HepG2 (cell line): ENCODE data around the gene SMIM36. TPM values are rescaled to one million over a fixed set of nuclear protein-coding genes. Genes with fewer than 3 reads are reported as not detected.

Experiments
- ATAC-seq: fragments of 200-7000 bp; cut with Tn5 transposase; 3 replicates; pipeline ENCODE4 v1.9.1; 2020; ENCODE audit warnings: mild to moderate bottlenecking, moderate library complexity
- BruUV-seq: library from RNA; stranded (reverse); fragments of 400-500 nt; replicated peaks from 2 replicates; lab custom pipeline; 2021; lab: Mats Ljungman, UMichigan
- CTCF ChIA-PET: fragments of 300-600 bp; formaldehyde crosslinking; extraction: SDS; loops from one replicate; lab custom pipeline; 2021; ENCODE audit warnings: low total read pairs, inconsistent platforms, low intra/inter-chr PET ratio; lab: Yijun Ruan, JAX
- POLR2A ChIA-PET: fragments of 350-600 bp; sonication (Branson Sonifier 250); formaldehyde crosslinking; loops from one replicate; lab custom pipeline; 2020; ENCODE audit warnings: antibody characterized with exemption, inconsistent platforms; lab: Yijun Ruan, JAX
- DNase-seq: peaks from one replicate; pipeline ENCODE4 v3.0.0-alpha.2; 2015; ENCODE audit warnings: low spot score
- FAIRE-seq: peaks from 3 replicates; lab custom pipeline; 2011; peaks lifted over from hg19 to GRCh38; lab: Jason Lieb, UNC
- H2AFZ ChIP-seq: one replicate; pipeline ENCODE4 v1.6.1; 2011; ENCODE audit warnings: low read length, inconsistent platforms
- H3K27ac ChIP-seq: fragments of 300-600 bp; 3 replicates; pipeline ENCODE4 v1.8.0; 2011; ENCODE audit warnings: mixed run types, mild to moderate bottlenecking, mixed read lengths, low read length, inconsistent platforms; ENCODE audit not compliant: insufficient read depth; ENCODE audit errors: extremely low read length
- H3K27me3 ChIP-seq, 2 experiments: fragments of 200-600 bp in 1 of 2; 2 replicates in 1 of 2; 3 replicates in 1 of 2; pipeline versions ENCODE4 v1.6.0 to v1.8.0; 2011; ENCODE audit warnings: low read length in 2 of 2, mild to moderate bottlenecking in 2 of 2, moderate library complexity in 2 of 2, inconsistent platforms in 1 of 2; ENCODE audit not compliant: insufficient read depth in 2 of 2, control insufficient read depth in 1 of 2
- H3K36me3 ChIP-seq, 2 experiments: fragments of 200-600 bp in 1 of 2; replicated peaks in 1 of 2; 2 replicates in 1 of 2; 3 replicates in 1 of 2; pipeline versions ENCODE4 v1.5.1 to v1.8.0; 2011; ENCODE audit warnings: low read length in 2 of 2, inconsistent platforms in 1 of 2; ENCODE audit not compliant: insufficient read depth in 2 of 2, control insufficient read depth in 1 of 2
- H3K4me1 ChIP-seq: 2 replicates; pipeline ENCODE4 v1.5.1; 2012; ENCODE audit warnings: low read length, inconsistent platforms; ENCODE audit not compliant: insufficient read depth
- H3K4me2 ChIP-seq: 2 replicates; pipeline ENCODE4 v1.6.0; 2011; ENCODE audit warnings: low read depth, low read length, inconsistent platforms
- H3K4me3 ChIP-seq, 3 experiments: fragments of 200-600 bp in 1 of 3; sonication (generic), shearing (Covaris generic) in 1 of 3; replicated peaks in 1 of 3; 2 replicates each; pipeline ENCODE4 v1.5.1; 2011 to 2016; ENCODE audit warnings: low read length in 3 of 3, inconsistent platforms in 2 of 3, low read depth in 2 of 3, mild to moderate bottlenecking in 2 of 3, control low read depth in 1 of 3, mixed read lengths in 1 of 3; ENCODE audit not compliant: insufficient read depth in 1 of 3
- H3K79me2 ChIP-seq: one replicate; pipeline ENCODE4 v1.6.1; 2011; ENCODE audit warnings: low read length, inconsistent platforms; ENCODE audit not compliant: insufficient read depth
- H3K9ac ChIP-seq: 2 replicates; pipeline ENCODE4 v1.6.0; 2011; ENCODE audit warnings: mild to moderate bottlenecking, low read depth, low read length, inconsistent platforms; ENCODE audit not compliant: insufficient read depth
- H3K9me3 ChIP-seq: 2 replicates; pipeline ENCODE4 v1.5.1; 2012; ENCODE audit warnings: mild to moderate bottlenecking, low read length
- H4K20me1 ChIP-seq: 2 replicates; pipeline ENCODE4 v1.6.0; 2011; ENCODE audit warnings: inconsistent platforms, mild to moderate bottlenecking, low read length, moderate library complexity; ENCODE audit not compliant: insufficient read depth
- GATAD2A ChIP-seq: IDR thresholded peaks from 2 replicates; pipeline ENCODE4 v1.6.1; 2016
- MAFK ChIP-seq, 2 experiments: IDR thresholded peaks in 1 of 2; conservative IDR thresholded peaks in 1 of 2; 2 replicates each; pipeline ENCODE4 v1.6.1; 2011; ENCODE audit warnings: improper control_type of control experiment in 2 of 2, low read length in 2 of 2
- PRDM4 ChIP-seq: sonication (generic); formaldehyde crosslinking; IDR thresholded peaks from 2 replicates; pipeline ENCODE4 v1.9.0; 2021; ENCODE audit warnings: missing genetic modification reagents, borderline replicate concordance
- ZBTB14 ChIP-seq: sonication (generic); formaldehyde crosslinking; IDR thresholded peaks from 2 replicates; pipeline ENCODE4 v1.4.0; 2020; ENCODE audit warnings: missing genetic modification reagents
- ZFYVE20 ChIP-seq: sonication (generic); formaldehyde crosslinking; IDR thresholded peaks from 2 replicates; pipeline ENCODE4 v1.8.0; 2023; ENCODE audit warnings: low read depth, mild to moderate bottlenecking, moderate library complexity, missing genetic modification reagents, borderline replicate concordance
- ZNF256 ChIP-seq: sonication (generic); formaldehyde crosslinking; conservative IDR thresholded peaks from 2 replicates; pipeline ENCODE4 v1.4.0; 2020; ENCODE audit warnings: missing genetic modification reagents
- ZNF460 ChIP-seq: sonication (generic); formaldehyde crosslinking; IDR thresholded peaks from 2 replicates; pipeline ENCODE4 v1.5.1; 2020; ENCODE audit warnings: missing genetic modification reagents, mild to moderate bottlenecking, borderline replicate concordance
- WGBS: methylation state at CpG from one replicate; pipeline ENCODE4 v1.1.6; 2017; ENCODE audit warnings: low lambda C conversion rate; 5-methylcytosine and 5-hydroxymethylcytosine counted together
- in situ Hi-C: cut with HindIII; loops from 2 replicates; pipeline ENCODE4 v1.10.0; 2017; ENCODE audit warnings: low pct_unique_long_range_greater_than_20kb; ENCODE audit not compliant: extremely low pct_ligation_motif_present
- intact Hi-C: fragments of 100-400 bp; cut with micrococcal nuclease; formaldehyde crosslinking; loops from one replicate; pipeline ENCODE4 v1.10.0; 2022; ENCODE audit not compliant: unreplicated experiment
- polyA plus RNA-seq, 8 experiments: library from polyadenylated mRNA; depleted of rRNA in 3 of 8; stranded (reverse) in 7 of 8; unstranded in 1 of 8; fragments of >200 nt; fragmentation: Illumina TruSeq in 4 of 8; extraction: Trizol in 4 of 8; gene quantifications; 2 replicates each; pipeline versions ENCODE4 v1.2.1 to v1.2.3, GENCODE V29; 2011 to 2016; ENCODE audit warnings: low read depth in 4 of 8, missing spikeins in 1 of 8, mixed read lengths in 1 of 8; ENCODE audit not compliant: insufficient read depth in 1 of 8
- total RNA-seq, 5 experiments: library from RNA; depleted of rRNA; stranded (reverse); fragments of >200 nt; fragmentation: Illumina TruSeq; extraction: Trizol; gene quantifications; 2 replicates each; pipeline ENCODE4 v1.2.3, GENCODE V29; 2016; ENCODE audit warnings: low read depth in 1 of 5
- TF ChIP-seq, protein P1 (sequence below): sonication (generic); formaldehyde crosslinking; conservative IDR thresholded peaks from 2 replicates; pipeline ENCODE4 v1.4.0; 2020; ENCODE audit warnings: missing genetic modification reagents
- TF ChIP-seq, protein P2 (sequence below): sonication (generic); formaldehyde crosslinking; IDR thresholded peaks from 2 replicates; pipeline ENCODE4 v1.5.1; 2020; ENCODE audit warnings: mild to moderate bottlenecking, missing genetic modification reagents, borderline replicate concordance

SMIM36 gene
- total and polyA plus RNA-seq, 2 of the 13 experiments (the other 11 are each of a cell fraction or from before 2014, with no cell fraction given): not detected

GRCh38 chr17:55484575-55484974 is 26.7 kb downstream of the SMIM36 start (continued):
- TF ChIP-seq PRDM4 (no peak), GATAD2A (CRISPR knock-in tag) (no peak)
- TF ChIP-seq, protein P1, sequence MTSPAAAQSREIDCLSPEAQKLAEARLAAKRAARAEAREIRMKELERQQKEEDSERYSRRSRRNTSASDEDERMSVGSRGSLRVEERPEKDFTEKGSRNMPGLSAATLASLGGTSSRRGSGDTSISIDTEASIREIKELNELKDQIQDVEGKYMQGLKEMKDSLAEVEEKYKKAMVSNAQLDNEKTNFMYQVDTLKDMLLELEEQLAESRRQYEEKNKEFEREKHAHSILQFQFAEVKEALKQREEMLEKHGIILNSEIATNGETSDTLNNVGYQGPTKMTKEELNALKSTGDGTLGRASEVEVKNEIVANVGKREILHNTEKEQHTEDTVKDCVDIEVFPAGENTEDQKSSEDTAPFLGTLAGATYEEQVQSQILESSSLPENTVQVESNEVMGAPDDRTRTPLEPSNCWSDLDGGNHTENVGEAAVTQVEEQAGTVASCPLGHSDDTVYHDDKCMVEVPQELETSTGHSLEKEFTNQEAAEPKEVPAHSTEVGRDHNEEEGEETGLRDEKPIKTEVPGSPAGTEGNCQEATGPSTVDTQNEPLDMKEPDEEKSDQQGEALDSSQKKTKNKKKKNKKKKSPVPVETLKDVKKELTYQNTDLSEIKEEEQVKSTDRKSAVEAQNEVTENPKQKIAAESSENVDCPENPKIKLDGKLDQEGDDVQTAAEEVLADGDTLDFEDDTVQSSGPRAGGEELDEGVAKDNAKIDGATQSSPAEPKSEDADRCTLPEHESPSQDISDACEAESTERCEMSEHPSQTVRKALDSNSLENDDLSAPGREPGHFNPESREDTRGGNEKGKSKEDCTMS (CRISPR knock-in tag): no peak

GRCh38 chr17:55482591-55483389 is 28.5 kb downstream of the SMIM36 start:
- H3K79me2 ChIP-seq: no peaks in the 10 kb centered on the region
- intact Hi-C loops (no loop called here), in situ Hi-C loops (no loop called here)
- FAIRE-seq (no peak), ATAC-seq (no peak), DNase-seq (no peak)
- peaks cover 12% of the 10 kb centered on the region for H3K4me1 ChIP-seq
- ChIA-PET CTCF (no interaction called here), POLR2A (no interaction called here)
- no peak overlapping the region for H2AFZ ChIP-seq
- no peaks in the 10 kb centered on the region for H3K9me3 ChIP-seq
- H3K36me3 ChIP-seq: no peaks in the 10 kb centered on the region
- H4K20me1 ChIP-seq: no peaks in the 10 kb centered on the region
- WGBS: 49% methylated on average over 3 of the region's 3 CpGs
- H3K4me2 ChIP-seq: no peak overlapping the region
- no peaks in the 10 kb centered on the region for H3K27me3 ChIP-seq
- no peak overlapping the region for H3K9ac ChIP-seq
- no peak overlapping the region for H3K27ac ChIP-seq
- H3K4me3 ChIP-seq: no peak overlapping the region
- no TSS peak for BruUV-seq
- no peak for TF ChIP-seq ZFYVE20 (CRISPR knock-in tag)
- TF ChIP-seq, protein P2, sequence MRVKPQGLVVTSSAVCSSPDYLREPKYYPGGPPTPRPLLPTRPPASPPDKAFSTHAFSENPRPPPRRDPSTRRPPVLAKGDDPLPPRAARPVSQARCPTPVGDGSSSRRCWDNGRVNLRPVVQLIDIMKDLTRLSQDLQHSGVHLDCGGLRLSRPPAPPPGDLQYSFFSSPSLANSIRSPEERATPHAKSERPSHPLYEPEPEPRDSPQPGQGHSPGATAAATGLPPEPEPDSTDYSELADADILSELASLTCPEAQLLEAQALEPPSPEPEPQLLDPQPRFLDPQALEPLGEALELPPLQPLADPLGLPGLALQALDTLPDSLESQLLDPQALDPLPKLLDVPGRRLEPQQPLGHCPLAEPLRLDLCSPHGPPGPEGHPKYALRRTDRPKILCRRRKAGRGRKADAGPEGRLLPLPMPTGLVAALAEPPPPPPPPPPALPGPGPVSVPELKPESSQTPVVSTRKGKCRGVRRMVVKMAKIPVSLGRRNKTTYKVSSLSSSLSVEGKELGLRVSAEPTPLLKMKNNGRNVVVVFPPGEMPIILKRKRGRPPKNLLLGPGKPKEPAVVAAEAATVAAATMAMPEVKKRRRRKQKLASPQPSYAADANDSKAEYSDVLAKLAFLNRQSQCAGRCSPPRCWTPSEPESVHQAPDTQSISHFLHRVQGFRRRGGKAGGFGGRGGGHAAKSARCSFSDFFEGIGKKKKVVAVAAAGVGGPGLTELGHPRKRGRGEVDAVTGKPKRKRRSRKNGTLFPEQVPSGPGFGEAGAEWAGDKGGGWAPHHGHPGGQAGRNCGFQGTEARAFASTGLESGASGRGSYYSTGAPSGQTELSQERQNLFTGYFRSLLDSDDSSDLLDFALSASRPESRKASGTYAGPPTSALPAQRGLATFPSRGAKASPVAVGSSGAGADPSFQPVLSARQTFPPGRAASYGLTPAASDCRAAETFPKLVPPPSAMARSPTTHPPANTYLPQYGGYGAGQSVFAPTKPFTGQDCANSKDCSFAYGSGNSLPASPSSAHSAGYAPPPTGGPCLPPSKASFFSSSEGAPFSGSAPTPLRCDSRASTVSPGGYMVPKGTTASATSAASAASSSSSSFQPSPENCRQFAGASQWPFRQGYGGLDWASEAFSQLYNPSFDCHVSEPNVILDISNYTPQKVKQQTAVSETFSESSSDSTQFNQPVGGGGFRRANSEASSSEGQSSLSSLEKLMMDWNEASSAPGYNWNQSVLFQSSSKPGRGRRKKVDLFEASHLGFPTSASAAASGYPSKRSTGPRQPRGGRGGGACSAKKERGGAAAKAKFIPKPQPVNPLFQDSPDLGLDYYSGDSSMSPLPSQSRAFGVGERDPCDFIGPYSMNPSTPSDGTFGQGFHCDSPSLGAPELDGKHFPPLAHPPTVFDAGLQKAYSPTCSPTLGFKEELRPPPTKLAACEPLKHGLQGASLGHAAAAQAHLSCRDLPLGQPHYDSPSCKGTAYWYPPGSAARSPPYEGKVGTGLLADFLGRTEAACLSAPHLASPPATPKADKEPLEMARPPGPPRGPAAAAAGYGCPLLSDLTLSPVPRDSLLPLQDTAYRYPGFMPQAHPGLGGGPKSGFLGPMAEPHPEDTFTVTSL: no peak
- no peak for TF ChIP-seq ZBTB14
- TF ChIP-seq ZNF256 (CRISPR knock-in tag): no peak
- no peak for TF ChIP-seq MAFK (conservative IDR thresholded peaks at IDR 0.05 in 1 of 2, IDR thresholded peaks at IDR 0.05 in 1 of 2; ENCODE audit: low read length in 2 of 2)
- no peak for TF ChIP-seq ZNF460 (CRISPR knock-in tag)
